ENCODE measurements around the gene CETN2.

DNA sequence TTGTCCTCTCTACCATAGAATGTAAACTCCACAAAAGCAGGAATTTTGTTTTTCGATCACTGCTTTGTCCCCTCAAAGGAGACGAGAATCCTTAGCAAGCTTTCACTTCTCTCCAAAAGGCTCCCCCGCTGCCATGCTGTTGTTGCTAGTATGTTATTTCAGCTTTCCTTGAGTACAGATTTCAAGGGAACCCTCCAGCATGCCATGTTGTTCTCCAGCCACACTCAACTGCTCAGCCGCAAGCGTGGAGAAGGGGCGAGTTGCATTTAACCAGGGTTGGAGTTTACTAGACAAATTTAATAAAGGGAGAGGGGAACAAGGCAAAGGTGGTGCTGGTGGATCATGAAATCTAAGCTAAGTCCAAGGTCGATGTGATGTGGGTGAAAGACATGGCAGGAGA is 23.4 kb upstream of the CETN2 start:
- TF ChIP-seq EZH2 (IDR thresholded peaks at IDR 0.05; ENCODE audit: borderline replicate concordance, low read length): no peak
- TF ChIP-seq, protein P1, sequence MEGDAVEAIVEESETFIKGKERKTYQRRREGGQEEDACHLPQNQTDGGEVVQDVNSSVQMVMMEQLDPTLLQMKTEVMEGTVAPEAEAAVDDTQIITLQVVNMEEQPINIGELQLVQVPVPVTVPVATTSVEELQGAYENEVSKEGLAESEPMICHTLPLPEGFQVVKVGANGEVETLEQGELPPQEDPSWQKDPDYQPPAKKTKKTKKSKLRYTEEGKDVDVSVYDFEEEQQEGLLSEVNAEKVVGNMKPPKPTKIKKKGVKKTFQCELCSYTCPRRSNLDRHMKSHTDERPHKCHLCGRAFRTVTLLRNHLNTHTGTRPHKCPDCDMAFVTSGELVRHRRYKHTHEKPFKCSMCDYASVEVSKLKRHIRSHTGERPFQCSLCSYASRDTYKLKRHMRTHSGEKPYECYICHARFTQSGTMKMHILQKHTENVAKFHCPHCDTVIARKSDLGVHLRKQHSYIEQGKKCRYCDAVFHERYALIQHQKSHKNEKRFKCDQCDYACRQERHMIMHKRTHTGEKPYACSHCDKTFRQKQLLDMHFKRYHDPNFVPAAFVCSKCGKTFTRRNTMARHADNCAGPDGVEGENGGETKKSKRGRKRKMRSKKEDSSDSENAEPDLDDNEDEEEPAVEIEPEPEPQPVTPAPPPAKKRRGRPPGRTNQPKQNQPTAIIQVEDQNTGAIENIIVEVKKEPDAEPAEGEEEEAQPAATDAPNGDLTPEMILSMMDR (conservative IDR thresholded peaks at IDR 0.05 in 1 of 2, IDR thresholded peaks at IDR 0.05 in 1 of 2; ENCODE audit: extremely low read depth in 1 of 2, insufficient read depth in 1 of 2, low read depth in 1 of 2, low read length in 2 of 2): no peak
